Measurements from ENCODE around the gene GALNS. TPM values are rescaled to one million over a fixed set of nuclear protein-coding genes. Genes with fewer than 3 reads are reported as not detected.

GALNS gene
- total and polyA plus RNA-seq, 2 donors (not counting 1 experiment from before 2014, with no cell fraction given): 10.6 to 29.6 TPM

DNA sequence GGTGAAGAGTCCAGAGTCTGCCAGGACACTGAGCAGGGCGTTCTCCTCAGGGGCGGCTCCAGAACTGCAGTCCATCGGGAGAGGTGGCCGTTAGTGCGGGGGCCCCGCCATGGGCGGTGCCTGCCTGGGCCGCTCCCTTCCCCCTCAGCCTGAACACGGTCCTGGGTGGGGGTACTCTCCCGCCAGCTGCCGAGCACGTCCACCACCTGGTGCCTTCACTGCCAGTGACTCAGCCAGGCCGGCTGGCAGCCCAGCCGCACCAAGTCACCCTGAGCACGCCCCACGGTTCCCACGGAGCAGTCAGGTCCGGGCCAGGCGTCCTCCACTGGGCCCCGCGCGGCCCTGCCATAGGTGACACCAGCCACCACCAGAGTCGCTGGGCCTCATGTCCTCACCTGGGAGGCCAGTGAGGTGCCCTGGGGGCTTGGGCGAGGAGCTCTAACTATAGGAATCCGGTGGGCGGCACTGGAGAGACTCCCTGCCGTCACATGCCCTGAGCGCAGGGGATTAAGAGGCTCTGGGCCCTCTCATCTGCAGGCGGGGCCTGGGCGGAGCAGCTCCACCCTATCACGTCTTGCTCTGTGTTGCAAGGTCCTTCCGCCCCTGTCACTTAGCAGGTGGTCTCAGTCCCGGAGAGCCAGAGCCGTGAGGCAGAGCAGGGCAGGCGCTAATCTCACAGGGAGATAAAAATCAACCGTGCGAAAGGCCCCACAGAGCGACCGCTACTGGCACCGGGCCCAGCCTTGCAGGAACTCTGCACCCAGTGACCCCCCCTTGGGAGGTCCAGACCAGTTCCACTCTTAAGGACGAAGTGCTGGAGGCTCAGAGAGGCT is 86.1 kb downstream of the GALNS start:
- Histone ChIP-seq H3K27me3 (ENCODE audit: control insufficient read depth, insufficient read depth, low read length) (no peaks in the 10 kb centered on the region), H2AFZ (ENCODE audit: low read length) (no peak overlapping the region), H3K27ac (ENCODE audit: insufficient read depth, low read length) (peak overlapping the region; percentile 69), H3K9ac (ENCODE audit: insufficient read depth, low read length) (peak overlapping the region; percentile 52), H4K20me1 (ENCODE audit: control insufficient read depth, extremely low read depth, insufficient read depth, low read length) (no peaks in the 10 kb centered on the region), H3K36me3 (ENCODE audit: control insufficient read depth, insufficient read depth, low read length) (peaks cover 3% of the 10 kb centered on the region), H3K9me3 (ENCODE audit: control insufficient read depth, insufficient read depth, low read depth, low read length) (no peaks in the 10 kb centered on the region), H3K4me1 (ENCODE audit: control insufficient read depth, extremely low read depth, insufficient read depth, low read length) (peaks cover 55% of the 10 kb centered on the region), H3K4me2 (ENCODE audit: extremely low read depth, insufficient read depth, low read length) (no peak overlapping the region), H3K79me2 (ENCODE audit: control insufficient read depth, insufficient read depth, low read length) (peaks cover 88% of the 10 kb centered on the region), H3K4me3 (replicated peaks in 1 of 4; ENCODE audit: control extremely low read depth in 1 of 4, insufficient read depth in 1 of 4, low read depth in 3 of 4, low read length in 4 of 4) (no peak overlapping the region)
- TF ChIP-seq, protein P1, sequence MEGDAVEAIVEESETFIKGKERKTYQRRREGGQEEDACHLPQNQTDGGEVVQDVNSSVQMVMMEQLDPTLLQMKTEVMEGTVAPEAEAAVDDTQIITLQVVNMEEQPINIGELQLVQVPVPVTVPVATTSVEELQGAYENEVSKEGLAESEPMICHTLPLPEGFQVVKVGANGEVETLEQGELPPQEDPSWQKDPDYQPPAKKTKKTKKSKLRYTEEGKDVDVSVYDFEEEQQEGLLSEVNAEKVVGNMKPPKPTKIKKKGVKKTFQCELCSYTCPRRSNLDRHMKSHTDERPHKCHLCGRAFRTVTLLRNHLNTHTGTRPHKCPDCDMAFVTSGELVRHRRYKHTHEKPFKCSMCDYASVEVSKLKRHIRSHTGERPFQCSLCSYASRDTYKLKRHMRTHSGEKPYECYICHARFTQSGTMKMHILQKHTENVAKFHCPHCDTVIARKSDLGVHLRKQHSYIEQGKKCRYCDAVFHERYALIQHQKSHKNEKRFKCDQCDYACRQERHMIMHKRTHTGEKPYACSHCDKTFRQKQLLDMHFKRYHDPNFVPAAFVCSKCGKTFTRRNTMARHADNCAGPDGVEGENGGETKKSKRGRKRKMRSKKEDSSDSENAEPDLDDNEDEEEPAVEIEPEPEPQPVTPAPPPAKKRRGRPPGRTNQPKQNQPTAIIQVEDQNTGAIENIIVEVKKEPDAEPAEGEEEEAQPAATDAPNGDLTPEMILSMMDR (conservative IDR thresholded peaks at IDR 0.05 in 1 of 2, IDR thresholded peaks at IDR 0.05 in 1 of 2; ENCODE audit: low read depth in 1 of 2, low read length in 2 of 2): no peak
- no peak for TF ChIP-seq EZH2 (IDR thresholded peaks at IDR 0.05; ENCODE audit: low read length, missing control alignments)
- DNase-seq (ENCODE audit: low read depth in 2 of 2): peak; percentile 88 to 97

DNA sequence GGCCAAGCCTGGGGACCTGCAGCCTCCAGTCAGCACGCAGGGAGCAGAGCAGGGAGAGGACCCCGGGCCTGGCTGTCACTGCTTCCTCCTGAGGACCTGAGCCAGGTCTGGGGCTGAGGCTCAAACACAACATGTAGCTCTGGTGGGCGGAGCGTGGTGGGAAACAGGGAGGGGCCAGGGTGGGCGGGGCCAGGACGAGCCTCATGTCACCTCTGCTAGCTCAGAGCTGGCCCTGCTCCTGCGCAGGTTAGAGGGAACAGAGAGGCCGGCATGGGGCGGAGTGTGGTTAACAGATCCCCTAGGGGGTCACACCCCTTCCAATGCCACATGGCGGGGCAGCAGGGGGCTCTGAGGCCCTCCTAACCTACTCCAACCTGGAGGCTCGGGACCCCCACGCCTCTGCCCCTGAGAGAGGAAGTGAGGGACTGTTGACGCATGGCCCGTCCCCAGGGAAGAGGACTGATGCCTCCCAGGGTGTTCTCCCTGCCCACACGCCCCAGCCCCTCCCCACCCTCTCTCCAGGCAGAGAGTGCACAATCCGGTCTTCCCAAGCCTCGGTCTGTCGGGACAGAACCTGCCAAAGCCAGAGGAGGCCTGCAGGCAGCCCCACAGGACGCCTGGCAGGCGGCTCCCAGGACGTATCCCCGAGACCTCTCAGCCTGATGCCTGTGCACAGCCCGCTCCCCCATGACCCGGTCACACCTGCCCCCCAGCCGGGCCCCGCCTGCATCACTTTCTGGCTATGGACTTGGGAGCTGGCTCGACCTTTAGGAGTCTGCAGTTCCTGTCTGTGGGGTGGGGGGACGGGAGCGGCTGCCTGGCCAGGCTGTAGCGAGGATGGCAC is 86.9 kb downstream of the GALNS start:
- Histone ChIP-seq H3K27me3 (ENCODE audit: control insufficient read depth, insufficient read depth, low read length) (no peaks in the 10 kb centered on the region), H2AFZ (ENCODE audit: low read length) (no peak overlapping the region), H3K4me3 (replicated peaks in 1 of 4; ENCODE audit: control extremely low read depth in 1 of 4, insufficient read depth in 1 of 4, low read depth in 3 of 4, low read length in 4 of 4) (no peak overlapping the region), H3K4me1 (ENCODE audit: control insufficient read depth, extremely low read depth, insufficient read depth, low read length) (peaks cover 55% of the 10 kb centered on the region), H3K9me3 (ENCODE audit: control insufficient read depth, insufficient read depth, low read depth, low read length) (no peaks in the 10 kb centered on the region), H4K20me1 (ENCODE audit: control insufficient read depth, extremely low read depth, insufficient read depth, low read length) (no peaks in the 10 kb centered on the region), H3K79me2 (ENCODE audit: control insufficient read depth, insufficient read depth, low read length) (peaks cover 86% of the 10 kb centered on the region), H3K36me3 (ENCODE audit: control insufficient read depth, insufficient read depth, low read length) (peaks cover 3% of the 10 kb centered on the region), H3K27ac (ENCODE audit: insufficient read depth, low read length) (peak overlapping the region; percentile 69), H3K4me2 (ENCODE audit: extremely low read depth, insufficient read depth, low read length) (peak overlapping the region; percentile 5), H3K9ac (ENCODE audit: insufficient read depth, low read length) (peak overlapping the region; percentile 26)
- TF ChIP-seq, protein P1 (conservative IDR thresholded peaks at IDR 0.05 in 1 of 2, IDR thresholded peaks at IDR 0.05 in 1 of 2; ENCODE audit: low read depth in 1 of 2, low read length in 2 of 2): no peak
- TF ChIP-seq EZH2 (IDR thresholded peaks at IDR 0.05; ENCODE audit: low read length, missing control alignments): no peak
- DNase-seq (ENCODE audit: low read depth in 2 of 2): no peak
